ENCODE results near the gene SLC4A2. TPM values are rescaled to one million over a fixed set of nuclear protein-coding genes. Genes with fewer than 3 reads are reported as not detected.

Gene SLC4A2
- total RNA-seq, 2 experiments from 2014 or later: 58.7 to 85.0 TPM

GRCh38 chr7:151014950-151015349, 44.4 kb upstream of the SLC4A2 start:
- H3K27ac Mint-ChIP-seq: peak overlapping the region; percentile 96
- peaks cover 2% of the 10 kb centered on the region for H3K27me3 Mint-ChIP-seq
- intact Hi-C loops (cut with DNase I, micrococcal nuclease): loop anchor here (2.0 to 5.0 kb wide), 4 partner anchors 14 to 212 kb away; partner anchors contain the start of genes ABCB8 (in 1 of the 2), ABCF2 (in 1 of the 2), CDK5 (in 1 of the 2) and SLC4A2 (in 1 of the 2)
- peaks cover 76% of the 10 kb centered on the region for H3K4me1 Mint-ChIP-seq
- ChIA-PET POLR2A (no interaction called here), CTCF (interaction anchor here (0.7 to 1.7 kb wide), 6 partner anchors 13 to 117 kb away, joined by 3 to 6 read pairs (median 3); partner anchors contain the start of genes ABCB8 and NOS3)
- H3K36me3 Mint-ChIP-seq (ENCODE audit: low read depth): peaks cover 9% of the 10 kb centered on the region
- peak; percentile 72 for DNase-seq
- H3K4me3 Mint-ChIP-seq: peak overlapping the region; percentile 78
- ATAC-seq: peak; percentile 26
- H3K9me3 Mint-ChIP-seq (ENCODE audit: low read depth): no peaks in the 10 kb centered on the region

GRCh38 chr7:151015967-151016366, 43.4 kb upstream of the SLC4A2 start:
- no peak for ATAC-seq
- peaks cover 9% of the 10 kb centered on the region for H3K36me3 Mint-ChIP-seq (ENCODE audit: low read depth)
- intact Hi-C loops (cut with DNase I, micrococcal nuclease): loop anchor here in 1 of 2 experiments (2.0 kb wide), 1 partner anchor 13 kb away; the partner anchor contains the start of gene ABCB8
- H3K9me3 Mint-ChIP-seq (ENCODE audit: low read depth): no peaks in the 10 kb centered on the region
- ChIA-PET POLR2A (interaction anchor here (0.7 kb wide), 1 partner anchor 491 kb away, joined by 3 read pairs; no protein-coding TSS in a partner anchor), CTCF (interaction anchor here (0.8 to 1.4 kb wide), 4 partner anchors 8 to 30 kb away, joined by 3 to 5 read pairs (median 4); partner anchors contain the start of gene NOS3)
- no peak for DNase-seq
- H3K27ac Mint-ChIP-seq: no peak overlapping the region
- peaks cover 9% of the 10 kb centered on the region for H3K27me3 Mint-ChIP-seq
- no peak overlapping the region for H3K4me3 Mint-ChIP-seq
- H3K4me1 Mint-ChIP-seq: peaks cover 66% of the 10 kb centered on the region

- intact Hi-C loops (cut with DNase I, micrococcal nuclease): no loop called here
- Mint-ChIP-seq H3K4me3 (no peak overlapping the region), H3K36me3 (ENCODE audit: low read depth) (peaks cover 9% of the 10 kb centered on the region), H3K27ac (no peak overlapping the region), H3K4me1 (peaks cover 62% of the 10 kb centered on the region), H3K9me3 (ENCODE audit: low read depth) (no peaks in the 10 kb centered on the region), H3K27me3 (peaks cover 9% of the 10 kb centered on the region)
- POLR2A ChIA-PET: no interaction called here
- no peak for ATAC-seq
- CTCF ChIA-PET: interaction anchor here (0.6 to 1.5 kb wide), 5 partner anchors 8 to 450 kb away, joined by 3 to 5 read pairs (median 4); partner anchors contain the start of gene GIMAP4
- DNase-seq: no peak
Observed at GRCh38 chr7:151016505-151016904, 42.9 kb upstream of the SLC4A2 start.

GRCh38 chr7:151016942-151017341, 42.4 kb upstream of the SLC4A2 start:
- CTCF ChIA-PET: interaction anchor here (0.6 to 1.5 kb wide), 6 partner anchors 9 to 450 kb away, joined by 3 to 5 read pairs (median 4); partner anchors contain the start of genes ABCB8 and GIMAP4
- POLR2A ChIA-PET: no interaction called here
- Mint-ChIP-seq H3K9me3 (ENCODE audit: low read depth) (no peaks in the 10 kb centered on the region), H3K27ac (peak overlapping the region; percentile 80), H3K4me3 (peak overlapping the region; percentile 66), H3K27me3 (peaks cover 9% of the 10 kb centered on the region), H3K36me3 (ENCODE audit: low read depth) (peaks cover 9% of the 10 kb centered on the region), H3K4me1 (peaks cover 58% of the 10 kb centered on the region)
- intact Hi-C loops (cut with DNase I, micrococcal nuclease): no loop called here
- ATAC-seq: no peak
- no peak for DNase-seq

GRCh38 chr7:151017370-151017952, 41.9 kb upstream of the SLC4A2 start:
- intact Hi-C loops (cut with DNase I, micrococcal nuclease): no loop called here
- H3K27me3 Mint-ChIP-seq: peaks cover 9% of the 10 kb centered on the region
- ATAC-seq (no peak), DNase-seq (no peak)
- peaks cover 9% of the 10 kb centered on the region for H3K36me3 Mint-ChIP-seq (ENCODE audit: low read depth)
- H3K4me3 Mint-ChIP-seq: peak overlapping the region; percentile 66
- peak overlapping the region; percentile 80 for H3K27ac Mint-ChIP-seq
- peaks cover 52% of the 10 kb centered on the region for H3K4me1 Mint-ChIP-seq
- H3K9me3 Mint-ChIP-seq (ENCODE audit: low read depth): no peaks in the 10 kb centered on the region
- ChIA-PET POLR2A (no interaction called here), CTCF (interaction anchor here (0.7 to 4.7 kb wide), 11 partner anchors 9 to 151 kb away, joined by 3 to 43 read pairs (median 4); partner anchors contain the start of gene ABCB8)

- Mint-ChIP-seq H3K27ac (peak overlapping the region; percentile 80), H3K4me1 (peaks cover 47% of the 10 kb centered on the region), H3K9me3 (ENCODE audit: low read depth) (no peaks in the 10 kb centered on the region), H3K36me3 (ENCODE audit: low read depth) (peaks cover 9% of the 10 kb centered on the region), H3K4me3 (peak overlapping the region; percentile 66), H3K27me3 (peaks cover 9% of the 10 kb centered on the region)
- DNase-seq (peak; percentile 90), ATAC-seq (peak; percentile 59)
- intact Hi-C loops (cut with DNase I, micrococcal nuclease): loop anchor here (1.0 to 2.0 kb wide), 5 partner anchors 10 to 69 kb away; partner anchors contain the start of genes ABCB8 (in 1 of the 2), AGAP3 (in 1 of the 2) and SLC4A2 (in 1 of the 2)
- POLR2A ChIA-PET: interaction anchor here (0.7 to 1.3 kb wide), 3 partner anchors 10 to 49 kb away, joined by 3 to 6 read pairs (median 3); partner anchors contain the start of gene ABCB8
- CTCF ChIA-PET: interaction anchor here (0.6 to 4.7 kb wide), 27 partner anchors 10 to 165 kb away, joined by 3 to 43 read pairs (median 4); partner anchors contain the start of gene ABCB8
Observed at GRCh38 chr7:151017953-151018420, 41.4 kb upstream of the SLC4A2 start.

- ATAC-seq (peak; percentile 39), DNase-seq (peak; percentile 68)
- intact Hi-C loops (cut with DNase I, micrococcal nuclease): loop anchor here (1.0 to 2.0 kb wide), 5 partner anchors 10 to 68 kb away; partner anchors contain the start of genes ABCB8 (in 1 of the 2), AGAP3 (in 1 of the 2) and SLC4A2 (in 1 of the 2)
- ChIA-PET CTCF (interaction anchor here (0.5 to 4.7 kb wide), 31 partner anchors 10 to 208 kb away, joined by 3 to 43 read pairs (median 4); partner anchors contain the start of genes ABCB8 and ABCF2), POLR2A (interaction anchor here (0.7 to 1.3 kb wide), 3 partner anchors 9 to 49 kb away, joined by 3 to 6 read pairs (median 3); partner anchors contain the start of gene ABCB8)
- Mint-ChIP-seq H3K36me3 (ENCODE audit: low read depth) (peaks cover 9% of the 10 kb centered on the region), H3K27me3 (peaks cover 9% of the 10 kb centered on the region), H3K9me3 (ENCODE audit: low read depth) (no peaks in the 10 kb centered on the region), H3K27ac (peak overlapping the region; percentile 80), H3K4me3 (peak overlapping the region; percentile 66), H3K4me1 (peaks cover 45% of the 10 kb centered on the region)
Observed at GRCh38 chr7:151018421-151019129, 40.8 kb upstream of the SLC4A2 start.

GRCh38 chr7:151019130-151019447, 40.3 kb upstream of the SLC4A2 start:
- POLR2A ChIA-PET: interaction anchor here (0.8 to 1.3 kb wide), 2 partner anchors 9 to 11 kb away, joined by 3 to 6 read pairs; partner anchors contain the start of gene ABCB8
- H3K27ac Mint-ChIP-seq: no peak overlapping the region
- ATAC-seq: no peak
- DNase-seq: no peak
- H3K4me3 Mint-ChIP-seq: peak overlapping the region; percentile 66
- peaks cover 9% of the 10 kb centered on the region for H3K36me3 Mint-ChIP-seq (ENCODE audit: low read depth)
- intact Hi-C loops (cut with DNase I, micrococcal nuclease): loop anchor here in 1 of 2 experiments (2.0 kb wide), 3 partner anchors 40 to 68 kb away; partner anchors contain the start of genes AGAP3 and SLC4A2
- CTCF ChIA-PET: interaction anchor here (0.5 to 4.7 kb wide), 23 partner anchors 9 to 208 kb away, joined by 3 to 43 read pairs (median 4); partner anchors contain the start of genes ABCB8 and ABCF2
- peaks cover 9% of the 10 kb centered on the region for H3K27me3 Mint-ChIP-seq
- peaks cover 44% of the 10 kb centered on the region for H3K4me1 Mint-ChIP-seq
- H3K9me3 Mint-ChIP-seq (ENCODE audit: low read depth): no peaks in the 10 kb centered on the region

GRCh38 chr7:151020231-151020630, 39.2 kb upstream of the SLC4A2 start:
- no peaks in the 10 kb centered on the region for H3K9me3 Mint-ChIP-seq (ENCODE audit: low read depth)
- H3K27me3 Mint-ChIP-seq: peaks cover 9% of the 10 kb centered on the region
- ATAC-seq (no peak), DNase-seq (no peak)
- no peak overlapping the region for H3K27ac Mint-ChIP-seq
- H3K36me3 Mint-ChIP-seq (ENCODE audit: low read depth): peaks cover 2% of the 10 kb centered on the region
- H3K4me1 Mint-ChIP-seq: peaks cover 32% of the 10 kb centered on the region
- ChIA-PET POLR2A (no interaction called here), CTCF (interaction anchor here (0.6 to 4.7 kb wide), 5 partner anchors 8 to 235 kb away, joined by 3 to 43 read pairs (median 8); partner anchors contain the start of gene ABCB8)
- intact Hi-C loops (cut with DNase I, micrococcal nuclease): no loop called here
- no peak overlapping the region for H3K4me3 Mint-ChIP-seq

GRCh38 chr7:151023232-151023631, 36.2 kb upstream of the SLC4A2 start:
- intact Hi-C loops (cut with DNase I, micrococcal nuclease): no loop called here
- no peak overlapping the region for H3K4me3 Mint-ChIP-seq
- H3K36me3 Mint-ChIP-seq (ENCODE audit: low read depth): no peaks in the 10 kb centered on the region
- ChIA-PET POLR2A (no interaction called here), CTCF (no interaction called here)
- H3K4me1 Mint-ChIP-seq: peaks cover 19% of the 10 kb centered on the region
- ATAC-seq (no peak), DNase-seq (no peak)
- no peak overlapping the region for H3K27ac Mint-ChIP-seq
- H3K9me3 Mint-ChIP-seq (ENCODE audit: low read depth): no peaks in the 10 kb centered on the region
- peaks cover 9% of the 10 kb centered on the region for H3K27me3 Mint-ChIP-seq

All from activated CD4-positive, alpha-beta T cell treated with anti-CD3 and anti-CD28 coated beads for 36 hours (primary cell).